Measurements from ENCODE around the gene TNFAIP3. TPM values are rescaled to one million over a fixed set of nuclear protein-coding genes. Genes with fewer than 3 reads are reported as not detected.

TNFAIP3 gene
- total and polyA plus RNA-seq, 2 donors (not counting 3 experiments of a cell fraction or from before 2014, with no cell fraction given) = 4.0 to 8.6 TPM

- Histone ChIP-seq H3K27me3 (ENCODE audit: control insufficient read depth in 2 of 2, insufficient read depth in 2 of 2, low read length in 2 of 2) (no peaks in the 10 kb centered on the region), H3K4me2 (ENCODE audit: insufficient read depth, low read length) (no peak overlapping the region), H2AFZ (ENCODE audit: low read depth, low read length) (no peak overlapping the region), H3K27ac (ENCODE audit: insufficient read depth, low read depth, low read length) (no peak overlapping the region), H4K20me1 (replicated peaks; ENCODE audit: control insufficient read depth, extremely low read depth, insufficient read depth, low read length) (no peaks in the 10 kb centered on the region), H3K79me2 (ENCODE audit: control insufficient read depth, insufficient read depth, low read length) (no peaks in the 10 kb centered on the region), H3K36me3 (ENCODE audit: control insufficient read depth in 2 of 2, extremely low read depth in 1 of 2, insufficient read depth in 2 of 2, low read length in 2 of 2) (no peaks in the 10 kb centered on the region), H3K9me1 (replicated peaks; ENCODE audit: control insufficient read depth, extremely low read depth, insufficient read depth, low read length) (no peaks in the 10 kb centered on the region), H3K4me1 (ENCODE audit: control insufficient read depth, extremely low read depth, insufficient read depth, low read length) (no peaks in the 10 kb centered on the region), H3K4me3 (replicated peaks in 1 of 3; ENCODE audit: insufficient read depth in 1 of 3, low read depth in 1 of 3, low read length in 3 of 3) (no peak overlapping the region), H3K9ac (replicated peaks; ENCODE audit: extremely low read depth, insufficient read depth, low read length) (no peak overlapping the region), H3K9me3 (replicated peaks; ENCODE audit: control insufficient read depth, insufficient read depth, low read length) (no peaks in the 10 kb centered on the region)
- dilution Hi-C loops (cut with MboI; ENCODE audit: extremely low pct_ligation_motif_present, low sequenced_read_pairs) (no loop called here), intact Hi-C loops (cut with micrococcal nuclease) (no loop called here)
- no peak for FAIRE-seq
- ChIA-PET POLR2A (no interaction called here), CTCF (interaction anchor here (1.0 to 1.3 kb wide), 3 partner anchors 47 to 139 kb away, joined by 3 to 4 read pairs (median 3); no protein-coding TSS in a partner anchor)
- no TSS peak for BruUV-seq (replicated peaks)
- no peak for DNase-seq (ENCODE audit: low read depth, low spot score)
- TF ChIP-seq FOS (IDR thresholded peaks at IDR 0.05; ENCODE audit: borderline replicate concordance, insufficient read depth, low read length) (no peak), GATA2 (IDR thresholded peaks at IDR 0.05; ENCODE audit: insufficient read depth, insufficient read length, low read depth, low read length) (no peak), JUN (IDR thresholded peaks at IDR 0.05; ENCODE audit: borderline replicate concordance, insufficient read depth, insufficient read length, low read depth) (no peak), POLR2A (IDR thresholded peaks at IDR 0.05; ENCODE audit: low read depth, low read length) (no peak), MYC (IDR thresholded peaks at IDR 0.05; ENCODE audit: low read depth, low read length) (no peak), CTCF (IDR thresholded peaks at IDR 0.05; ENCODE audit: extremely low read depth in 1 of 2, insufficient read depth in 1 of 2, low read depth in 1 of 2, low read length in 2 of 2) (no peak), POLR2AphosphoS5 (IDR thresholded peaks at IDR 0.05; ENCODE audit: insufficient read depth, low read depth, low read length) (no peak), EZH2 (IDR thresholded peaks at IDR 0.05; ENCODE audit: borderline replicate concordance, low read depth, low read length, severe bottlenecking) (no peak)
- TF ChIP-seq, protein P1, sequence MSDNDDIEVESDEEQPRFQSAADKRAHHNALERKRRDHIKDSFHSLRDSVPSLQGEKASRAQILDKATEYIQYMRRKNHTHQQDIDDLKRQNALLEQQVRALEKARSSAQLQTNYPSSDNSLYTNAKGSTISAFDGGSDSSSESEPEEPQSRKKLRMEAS (IDR thresholded peaks at IDR 0.05; ENCODE audit: insufficient read depth, insufficient read length) = no peak
Measured at GRCh38 chr6:137846772-137847313, 20.2 kb upstream of the TNFAIP3 start.
